ENCODE data around the gene KREMEN1. TPM values are rescaled to one million over a fixed set of nuclear protein-coding genes. Genes with fewer than 3 reads are reported as not detected.

KREMEN1 gene
- total RNA-seq, 1 experiment from 2014 or later = 2.4 TPM

Other genes starting within 250 kb of the KREMEN1 start
- 2.1 and 2.2 TPM in 2 replicates for gene ZNRF3, start 189.5 kb upstream of the KREMEN1 start, total RNA-seq (2014; rRNA removed; shearing (Covaris generic); ENCODE audit: low replicate concordance)
- gene C22orf31, start 11.2 kb upstream of the KREMEN1 start, total RNA-seq (2014; rRNA removed; shearing (Covaris generic); ENCODE audit: low replicate concordance) = not detected in 2 replicates
- 1.4 and 2.7 TPM in 2 replicates for gene EMID1, start 132.9 kb downstream of the KREMEN1 start, total RNA-seq (2014; rRNA removed; shearing (Covaris generic); ENCODE audit: low replicate concordance)
- gene RHBDD3, start 194.9 kb downstream of the KREMEN1 start, total RNA-seq (2014; rRNA removed; shearing (Covaris generic); ENCODE audit: low replicate concordance) = 18.3 and 46.7 TPM in 2 replicates
- 149 and 159 TPM in 2 replicates for gene EWSR1, start 195.2 kb downstream of the KREMEN1 start, total RNA-seq (2014; rRNA removed; shearing (Covaris generic); ENCODE audit: low replicate concordance)
- gene GAS2L1, start 233.6 kb downstream of the KREMEN1 start, total RNA-seq (2014; rRNA removed; shearing (Covaris generic); ENCODE audit: low replicate concordance) = 15.5 and 15.9 TPM in 2 replicates
- gene RASL10A, start 242.7 kb downstream of the KREMEN1 start, total RNA-seq (2014; rRNA removed; shearing (Covaris generic); ENCODE audit: low replicate concordance) = not detected in 2 replicates

Measured in MG63 (cell line).